Caco-2 (cell line): ENCODE measurements around the gene PXMP4. TPM values are rescaled to one million over a fixed set of nuclear protein-coding genes. Genes with fewer than 3 reads are reported as not detected.
A peak's percentile ranks its signal among the peaks of the same experiment; 100 is the strongest.

Source experiments
- Bru-seq: library from RNA; stranded (reverse); fragments of 400-500 nt; gene quantifications from one replicate; lab custom pipeline; 2021; lab: Mats Ljungman, UMichigan
- BruChase-seq, 2 experiments: library from RNA; stranded (reverse); fragments of 400-500 nt; gene quantifications; one replicate each; lab custom pipeline; 2021; lab: Mats Ljungman, UMichigan
- BruUV-seq: library from RNA; stranded (reverse); fragments of 400-500 nt; replicated peaks from 2 replicates; lab custom pipeline; 2021; lab: Mats Ljungman, UMichigan
- CTCF ChIA-PET: fragments of 300-600 bp; sonication (Branson Sonifier 250); formaldehyde crosslinking; loops from one replicate; lab custom pipeline; 2022; ENCODE audit warnings: antibody characterized with exemption; lab: Charles Lee
- POLR2A ChIA-PET: fragments of 300-600 bp; sonication (Branson Sonifier 250); formaldehyde crosslinking; loops from one replicate; lab custom pipeline; 2022; ENCODE audit warnings: antibody characterized with exemption; lab: Charles Lee
- DNase-seq, 2 experiments: peaks; one replicate each; pipeline versions ENCODE4 v3.0.0 to v3.0.0-alpha.2; 2020 to 2022
- H3K27me3 ChIP-seq: replicated peaks from 2 replicates; pipeline ENCODE4 v1.6.0; 2011; ENCODE audit warnings: low read length; ENCODE audit not compliant: control insufficient read depth, insufficient read depth
- H3K36me3 ChIP-seq: 2 replicates; pipeline ENCODE4 v1.5.1; 2011; ENCODE audit warnings: low read length; ENCODE audit not compliant: control insufficient read depth, insufficient read depth
- H3K4me1 ChIP-seq: fragments of 250-450 bp; sonication (Bioruptor Pico); 2 replicates; pipeline ENCODE4 v1.5.1; 2020; ENCODE audit warnings: mild to moderate bottlenecking
- H3K4me3 ChIP-seq: 2 replicates; pipeline ENCODE4 v1.5.1; 2011; ENCODE audit warnings: low read depth, mild to moderate bottlenecking, control low read depth, low read length
- H3K9me3 ChIP-seq: fragments of 250-450 bp; sonication (Bioruptor Pico); 2 replicates; pipeline ENCODE4 v1.5.1; 2020; ENCODE audit warnings: mild to moderate bottlenecking, moderate library complexity
- H3K27ac Mint-ChIP-seq: one replicate; pipeline ENCODE4 v1.8.0; 2022; ENCODE audit warnings: mixed read lengths; ENCODE audit not compliant: unreplicated experiment
- H3K27me3 Mint-ChIP-seq: one replicate; pipeline ENCODE4 v1.8.0; 2022; ENCODE audit warnings: mixed read lengths; ENCODE audit not compliant: insufficient read depth, unreplicated experiment
- H3K36me3 Mint-ChIP-seq: one replicate; pipeline ENCODE4 v1.8.0; 2022; ENCODE audit warnings: mild to moderate bottlenecking, mixed read lengths; ENCODE audit not compliant: insufficient read depth, unreplicated experiment
- H3K4me1 Mint-ChIP-seq: one replicate; pipeline ENCODE4 v1.8.0; 2022; ENCODE audit warnings: low read depth, mixed read lengths; ENCODE audit not compliant: unreplicated experiment
- H3K4me3 Mint-ChIP-seq: one replicate; pipeline ENCODE4 v1.8.0; 2022; ENCODE audit warnings: mild to moderate bottlenecking, moderate library complexity, mixed read lengths; ENCODE audit not compliant: unreplicated experiment
- H3K9me3 Mint-ChIP-seq: one replicate; pipeline ENCODE4 v1.8.0; 2022; ENCODE audit warnings: mixed read lengths; ENCODE audit not compliant: unreplicated experiment
- CTCF ChIP-seq, 2 experiments: fragments of 200-600 bp in 1 of 2; IDR thresholded peaks; 1 replicate in 1 of 2; 2 replicates in 1 of 2; pipeline versions ENCODE4 v1.5.1 to v1.8.0; 2011 to 2022; ENCODE audit warnings: antibody characterized with exemption in 1 of 2, control low read depth in 1 of 2, inconsistent platforms in 1 of 2, low read depth in 1 of 2, low read length in 1 of 2, mild to moderate bottlenecking in 1 of 2, moderate library complexity in 1 of 2; ENCODE audit not compliant: insufficient read depth in 1 of 2, severe bottlenecking in 1 of 2, unreplicated experiment in 1 of 2
- intact Hi-C: fragments of 100-400 bp; cut with micrococcal nuclease; formaldehyde crosslinking; loops from one replicate; pipeline ENCODE4 v1.10.0; 2022; ENCODE audit not compliant: unreplicated experiment
- long read RNA-seq: library from polyadenylated mRNA; stranded (forward); transcript quantifications from one replicate; pipeline ENCODE4 v2.0.0, GENCODE V29; 2022
- total RNA-seq: library from RNA; stranded (reverse); gene quantifications from 2 replicates; pipeline ENCODE4 v1.2.3, GENCODE V29; 2022

PXMP4 gene
- total RNA-seq, result 37.3 and 39.5 TPM in 2 replicates
- percentile 63 among the genes with signal in this experiment for Bru-seq, nascent RNA
- percentile 78 among the genes with signal in this experiment for BruChase-seq, experiment 1, labeled RNA remaining after a 2-hour chase
- percentile 76 among the genes with signal in this experiment for BruChase-seq, experiment 2, labeled RNA remaining after a 6-hour chase
- long read RNA-seq, full-length matches to known transcripts, result 28 of 43 reads
- long read RNA-seq, partial matches to known transcripts, result 2 of 43 reads
- long read RNA-seq, other reads (novel, unspliced or antisense), result 13 of 43 reads

- CTCF ChIA-PET, result interaction anchor here (0.5 to 1.9 kb wide), 10 partner anchors 8 to 1168 kb away, joined by 3 to 39 read pairs (median 4); partner anchors contain the start of genes ACTL10, RALY and ZNF341
- POLR2A ChIA-PET, result interaction anchor here (0.6 to 2.1 kb wide), 20 partner anchors 12 to 392 kb away, joined by 3 to 19 read pairs (median 3); partner anchors contain the start of genes ACTL10, EIF2S2, SNTA1 and ZNF341
- no peak for TF ChIP-seq CTCF (IDR thresholded peaks at IDR 0.05; ENCODE audit: insufficient read depth in 1 of 2, low read depth in 1 of 2, low read length in 1 of 2, severe bottlenecking in 1 of 2, unreplicated experiment in 1 of 2)
- peaks cover 22% of the 10 kb centered on the region for H3K4me1 ChIP-seq
- no peaks in the 10 kb centered on the region for H3K36me3 ChIP-seq
- H3K27me3 Mint-ChIP-seq, result no peaks in the 10 kb centered on the region
- H3K4me3 Mint-ChIP-seq, result peak within 1 kb of the TSS; percentile 71
- H3K36me3 Mint-ChIP-seq, result peaks cover 10% of the 10 kb centered on the region
- H3K27me3 ChIP-seq, result no peaks in the 10 kb centered on the region
- no TSS peak for BruUV-seq
- peak within 1 kb of the TSS; percentile 65 for H3K4me3 ChIP-seq
- no peaks in the 10 kb centered on the region for H3K4me1 Mint-ChIP-seq
- H3K9me3 Mint-ChIP-seq, result no peaks in the 10 kb centered on the region
- H3K27ac Mint-ChIP-seq, result peak within 1 kb of the TSS; percentile 33
- intact Hi-C loops, result loop anchor here (1.0 to 5.0 kb wide), 5 partner anchors 11 to 392 kb away; partner anchors contain the start of genes ACTL10, E2F1, EIF2S2 and NECAB3
- no peaks in the 10 kb centered on the region for H3K9me3 ChIP-seq
- DNase-seq, result peak; percentile 99 to 100
Measured at GRCh38 chr20:33719989-33720709, at the start of gene PXMP4. Gene PXMP4, minus strand, starts transcription at chr20:33720310. Its CDS starts 103 bp downstream, at chr20:33720207.

- intact Hi-C loops, result no loop called here
- Histone ChIP-seq H3K4me1 (no peaks in the 10 kb centered on the region), H3K9me3 (0 out of 2 replicates have a peak, but pooled peaks cover 3% of the 10 kb centered on the region), H3K4me3 (no peak overlapping the region), H3K27me3 (no peaks in the 10 kb centered on the region), H3K36me3 (no peaks in the 10 kb centered on the region)
- Mint-ChIP-seq H3K27ac (no peak overlapping the region), H3K27me3 (no peaks in the 10 kb centered on the region), H3K4me3 (no peak overlapping the region), H3K4me1 (no peaks in the 10 kb centered on the region), H3K9me3 (no peaks in the 10 kb centered on the region), H3K36me3 (no peaks in the 10 kb centered on the region)
- CTCF ChIA-PET, result no interaction called here
- DNase-seq, result no peak
- no peak for TF ChIP-seq CTCF (IDR thresholded peaks at IDR 0.05; ENCODE audit: insufficient read depth in 1 of 2, low read depth in 1 of 2, low read length in 1 of 2, severe bottlenecking in 1 of 2, unreplicated experiment in 1 of 2)
- BruUV-seq, result no TSS peak
- POLR2A ChIA-PET, result no interaction called here
Measured at GRCh38 chr20:33769043-33769442, 48.9 kb upstream of the PXMP4 start.

GRCh38 chr20:33767777-33768138 lies 47.6 kb upstream of the PXMP4 start:
- POLR2A ChIA-PET, result interaction anchor here (0.6 kb wide), 1 partner anchor 534 kb away, joined by 3 read pairs; no protein-coding TSS in a partner anchor
- no peak for TF ChIP-seq CTCF (IDR thresholded peaks at IDR 0.05; ENCODE audit: insufficient read depth in 1 of 2, low read depth in 1 of 2, low read length in 1 of 2, severe bottlenecking in 1 of 2, unreplicated experiment in 1 of 2)
- H3K27me3 ChIP-seq, result no peaks in the 10 kb centered on the region
- BruUV-seq, result no TSS peak
- Mint-ChIP-seq H3K4me3 (no peak overlapping the region), H3K27me3 (no peaks in the 10 kb centered on the region), H3K27ac (no peak overlapping the region), H3K36me3 (no peaks in the 10 kb centered on the region), H3K4me1 (no peaks in the 10 kb centered on the region), H3K9me3 (no peaks in the 10 kb centered on the region)
- CTCF ChIA-PET, result no interaction called here
- intact Hi-C loops, result no loop called here
- no peaks in the 10 kb centered on the region for H3K36me3 ChIP-seq
- H3K4me1 ChIP-seq, result no peaks in the 10 kb centered on the region
- H3K4me3 ChIP-seq, result no peak overlapping the region
- DNase-seq, result no peak
- H3K9me3 ChIP-seq, result 0 out of 2 replicates have a peak, but pooled peaks cover 3% of the 10 kb centered on the region
